ENCODE results near the gene NELL1.

NELL1 gene

GRCh38 chr11:20795005-20795404 lies 125.6 kb downstream of the NELL1 start:
- Histone ChIP-seq H3K27me3 (ENCODE audit: control insufficient read depth in 1 of 2, insufficient read depth in 2 of 2, low read length in 2 of 2) (no peaks in the 10 kb centered on the region), H3K4me1 (ENCODE audit: control insufficient read depth in 1 of 2, insufficient read depth in 2 of 2, low read length in 2 of 2) (no peaks in the 10 kb centered on the region), H3K36me3 (ENCODE audit: control insufficient read depth in 1 of 2, insufficient read depth in 2 of 2, low read length in 2 of 2) (no peaks in the 10 kb centered on the region), H3K4me3 (ENCODE audit: low read depth in 1 of 2, low read length in 2 of 2) (no peak overlapping the region), H3K9ac (ENCODE audit: low read depth in 1 of 2, low read length in 2 of 2) (no peak overlapping the region), H3K9me3 (ENCODE audit: control insufficient read depth in 1 of 2, low read length in 2 of 2) (no peaks in the 10 kb centered on the region), H3K27ac (ENCODE audit: low read depth, low read length) (no peak overlapping the region)

DNA sequence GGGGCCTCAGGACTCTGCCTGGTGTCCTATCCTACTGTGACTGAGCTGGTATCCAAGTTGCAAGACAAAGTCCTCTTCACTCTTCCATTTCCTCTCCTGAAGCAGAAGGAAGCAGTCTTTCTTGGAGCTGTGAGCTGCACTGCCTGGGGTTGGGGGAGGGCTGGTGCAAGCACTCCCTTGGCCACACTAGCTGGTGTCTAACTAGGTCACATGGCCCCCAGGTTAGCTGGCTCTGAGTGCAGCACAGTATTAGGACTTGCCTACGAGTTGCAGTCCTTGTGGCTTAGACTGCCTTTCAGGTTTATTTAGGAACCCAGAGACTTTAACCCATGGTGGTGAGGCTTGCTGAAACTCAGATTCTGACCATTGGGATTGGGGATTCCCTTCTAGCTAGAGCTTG lies 138.9 kb downstream of the NELL1 start:
- no peaks in the 10 kb centered on the region for H3K36me3 ChIP-seq (ENCODE audit: control insufficient read depth in 1 of 2, insufficient read depth in 2 of 2, low read length in 2 of 2)
- H3K27me3 ChIP-seq (ENCODE audit: control insufficient read depth in 1 of 2, insufficient read depth in 2 of 2, low read length in 2 of 2), result no peaks in the 10 kb centered on the region
- H3K9me3 ChIP-seq (ENCODE audit: control insufficient read depth in 1 of 2, low read length in 2 of 2), result peaks cover 0 to 5% of the 10 kb centered on the region in 2 donors
- no peak overlapping the region for H3K4me3 ChIP-seq (ENCODE audit: low read depth in 1 of 2, low read length in 2 of 2)
- no peaks in the 10 kb centered on the region for H3K4me1 ChIP-seq (ENCODE audit: control insufficient read depth in 1 of 2, insufficient read depth in 2 of 2, low read length in 2 of 2)
- no peak overlapping the region for H3K9ac ChIP-seq (ENCODE audit: low read depth in 1 of 2, low read length in 2 of 2)
- no peak overlapping the region for H3K27ac ChIP-seq (ENCODE audit: low read depth, low read length)

- no peak overlapping the region for H3K9ac ChIP-seq (ENCODE audit: low read depth in 1 of 2, low read length in 2 of 2)
- no peaks in the 10 kb centered on the region for H3K36me3 ChIP-seq (ENCODE audit: control insufficient read depth in 1 of 2, insufficient read depth in 2 of 2, low read length in 2 of 2)
- no peaks in the 10 kb centered on the region for H3K4me1 ChIP-seq (ENCODE audit: control insufficient read depth in 1 of 2, insufficient read depth in 2 of 2, low read length in 2 of 2)
These were observed 151.7 kb downstream of the NELL1 start for GRCh38 chr11:20821046-20821445.

GRCh38 chr11:20821470-20821869 lies 152.1 kb downstream of the NELL1 start:
- Histone ChIP-seq H3K4me3 (ENCODE audit: low read depth in 1 of 2, low read length in 2 of 2) (no peak overlapping the region), H3K9ac (ENCODE audit: low read depth in 1 of 2, low read length in 2 of 2) (no peak overlapping the region), H3K9me3 (ENCODE audit: control insufficient read depth in 1 of 2, low read length in 2 of 2) (no peaks in the 10 kb centered on the region), H3K36me3 (ENCODE audit: control insufficient read depth in 1 of 2, insufficient read depth in 2 of 2, low read length in 2 of 2) (no peaks in the 10 kb centered on the region), H3K27ac (ENCODE audit: low read depth, low read length) (no peak overlapping the region), H3K27me3 (ENCODE audit: control insufficient read depth in 1 of 2, insufficient read depth in 2 of 2, low read length in 2 of 2) (no peaks in the 10 kb centered on the region), H3K4me1 (ENCODE audit: control insufficient read depth in 1 of 2, insufficient read depth in 2 of 2, low read length in 2 of 2) (no peaks in the 10 kb centered on the region)

More at GRCh38 chr11:20821046-20821445, 151.7 kb downstream of the NELL1 start:
- no peak overlapping the region for H3K27ac ChIP-seq (ENCODE audit: low read depth, low read length)
- no peaks in the 10 kb centered on the region for H3K9me3 ChIP-seq (ENCODE audit: control insufficient read depth in 1 of 2, low read length in 2 of 2)
- no peak overlapping the region for H3K4me3 ChIP-seq (ENCODE audit: low read depth in 1 of 2, low read length in 2 of 2)
- H3K27me3 ChIP-seq (ENCODE audit: control insufficient read depth in 1 of 2, insufficient read depth in 2 of 2, low read length in 2 of 2), result no peaks in the 10 kb centered on the region

DNA sequence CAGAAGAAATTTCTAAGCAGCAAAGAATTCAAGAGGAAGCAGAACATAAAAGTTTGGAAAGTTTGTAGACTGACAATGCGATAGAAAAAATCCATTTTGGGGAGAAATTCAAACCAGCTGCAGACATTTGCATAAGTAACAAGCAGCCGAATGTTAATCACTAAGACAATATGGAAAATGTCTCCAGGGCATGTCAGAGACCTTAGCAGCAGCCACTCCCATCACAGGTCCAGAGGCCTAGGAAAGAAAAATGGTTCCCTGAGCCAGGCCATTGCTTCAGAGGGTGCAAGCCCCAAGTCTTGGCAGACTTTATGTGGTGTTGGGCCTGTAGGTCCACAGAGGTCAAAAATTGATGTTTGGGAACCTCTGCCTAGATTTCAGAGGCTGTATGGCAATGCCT lies 155.4 kb downstream of the NELL1 start:
- Histone ChIP-seq H3K4me1 (ENCODE audit: control insufficient read depth in 1 of 2, insufficient read depth in 2 of 2, low read length in 2 of 2) (no peaks in the 10 kb centered on the region), H3K9ac (ENCODE audit: low read depth in 1 of 2, low read length in 2 of 2) (no peak overlapping the region), H3K36me3 (ENCODE audit: control insufficient read depth in 1 of 2, insufficient read depth in 2 of 2, low read length in 2 of 2) (no peaks in the 10 kb centered on the region), H3K9me3 (ENCODE audit: control insufficient read depth in 1 of 2, low read length in 2 of 2) (no peaks in the 10 kb centered on the region), H3K27me3 (ENCODE audit: control insufficient read depth in 1 of 2, insufficient read depth in 2 of 2, low read length in 2 of 2) (no peaks in the 10 kb centered on the region), H3K4me3 (ENCODE audit: low read depth in 1 of 2, low read length in 2 of 2) (no peak overlapping the region), H3K27ac (ENCODE audit: low read depth, low read length) (no peak overlapping the region)

GRCh38 chr11:20835561-20835960 lies 166.2 kb downstream of the NELL1 start:
- Histone ChIP-seq H3K4me1 (ENCODE audit: control insufficient read depth in 1 of 2, insufficient read depth in 2 of 2, low read length in 2 of 2) (no peaks in the 10 kb centered on the region), H3K27me3 (ENCODE audit: control insufficient read depth in 1 of 2, insufficient read depth in 2 of 2, low read length in 2 of 2) (no peaks in the 10 kb centered on the region), H3K4me3 (ENCODE audit: low read depth in 1 of 2, low read length in 2 of 2) (no peak overlapping the region), H3K27ac (ENCODE audit: low read depth, low read length) (no peak overlapping the region), H3K9ac (ENCODE audit: low read depth in 1 of 2, low read length in 2 of 2) (no peak overlapping the region), H3K9me3 (ENCODE audit: control insufficient read depth in 1 of 2, low read length in 2 of 2) (no peaks in the 10 kb centered on the region), H3K36me3 (ENCODE audit: control insufficient read depth in 1 of 2, insufficient read depth in 2 of 2, low read length in 2 of 2) (no peaks in the 10 kb centered on the region)

DNA sequence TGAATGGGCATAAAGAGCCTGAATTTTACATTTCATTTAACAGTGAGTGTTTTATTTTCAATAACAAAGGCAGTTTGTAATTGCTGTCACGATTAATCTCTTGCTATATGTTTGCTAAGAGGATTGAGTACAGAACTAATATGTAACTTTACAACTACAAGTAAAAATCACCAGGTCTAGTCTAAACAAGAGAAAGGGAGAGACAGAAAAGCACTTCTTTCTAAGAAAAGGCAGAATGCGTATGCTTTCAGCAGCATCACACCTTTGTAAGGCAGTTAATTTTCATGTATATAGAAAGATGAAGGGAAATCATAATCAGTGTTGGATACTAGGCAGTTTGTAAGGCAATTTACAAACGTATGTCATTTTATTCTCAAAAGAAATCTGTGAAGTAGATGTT lies 169.8 kb downstream of the NELL1 start:
- Histone ChIP-seq H3K4me1 (ENCODE audit: control insufficient read depth in 1 of 2, insufficient read depth in 2 of 2, low read length in 2 of 2) (no peaks in the 10 kb centered on the region), H3K36me3 (ENCODE audit: control insufficient read depth in 1 of 2, insufficient read depth in 2 of 2, low read length in 2 of 2) (no peaks in the 10 kb centered on the region), H3K27ac (ENCODE audit: low read depth, low read length) (no peak overlapping the region), H3K9me3 (ENCODE audit: control insufficient read depth in 1 of 2, low read length in 2 of 2) (no peaks in the 10 kb centered on the region), H3K27me3 (ENCODE audit: control insufficient read depth in 1 of 2, insufficient read depth in 2 of 2, low read length in 2 of 2) (no peaks in the 10 kb centered on the region), H3K4me3 (ENCODE audit: low read depth in 1 of 2, low read length in 2 of 2) (no peak overlapping the region), H3K9ac (ENCODE audit: low read depth in 1 of 2, low read length in 2 of 2) (no peak overlapping the region)

DNA sequence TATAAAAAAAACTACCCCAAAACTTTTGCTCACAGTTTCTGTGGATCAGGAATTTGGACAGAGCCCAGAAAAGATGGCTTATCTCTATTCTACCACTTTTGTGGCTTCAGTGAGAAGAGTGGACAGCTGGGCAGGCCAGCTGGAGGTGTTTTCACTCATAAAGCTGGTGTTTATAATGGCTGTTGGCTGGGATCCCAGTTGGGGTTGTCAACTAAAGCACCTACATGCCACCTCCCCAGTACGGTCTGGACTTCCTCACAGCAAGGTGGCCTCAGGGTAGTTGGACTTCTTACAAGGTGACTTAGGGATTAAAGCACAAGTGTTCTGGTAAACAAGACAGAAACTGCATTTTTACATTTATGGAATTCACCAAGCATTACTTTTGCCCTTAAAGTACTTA lies 171.0 kb downstream of the NELL1 start:
- H3K4me1 ChIP-seq (ENCODE audit: control insufficient read depth in 1 of 2, insufficient read depth in 2 of 2, low read length in 2 of 2), result no peaks in the 10 kb centered on the region
- no peak overlapping the region for H3K9ac ChIP-seq (ENCODE audit: low read depth in 1 of 2, low read length in 2 of 2)
- no peaks in the 10 kb centered on the region for H3K27me3 ChIP-seq (ENCODE audit: control insufficient read depth in 1 of 2, insufficient read depth in 2 of 2, low read length in 2 of 2)
- no peak overlapping the region for H3K4me3 ChIP-seq (ENCODE audit: low read depth in 1 of 2, low read length in 2 of 2)
- no peaks in the 10 kb centered on the region for H3K36me3 ChIP-seq (ENCODE audit: control insufficient read depth in 1 of 2, insufficient read depth in 2 of 2, low read length in 2 of 2)
- H3K27ac ChIP-seq (ENCODE audit: low read depth, low read length), result no peak overlapping the region
- no peaks in the 10 kb centered on the region for H3K9me3 ChIP-seq (ENCODE audit: control insufficient read depth in 1 of 2, low read length in 2 of 2)

DNA sequence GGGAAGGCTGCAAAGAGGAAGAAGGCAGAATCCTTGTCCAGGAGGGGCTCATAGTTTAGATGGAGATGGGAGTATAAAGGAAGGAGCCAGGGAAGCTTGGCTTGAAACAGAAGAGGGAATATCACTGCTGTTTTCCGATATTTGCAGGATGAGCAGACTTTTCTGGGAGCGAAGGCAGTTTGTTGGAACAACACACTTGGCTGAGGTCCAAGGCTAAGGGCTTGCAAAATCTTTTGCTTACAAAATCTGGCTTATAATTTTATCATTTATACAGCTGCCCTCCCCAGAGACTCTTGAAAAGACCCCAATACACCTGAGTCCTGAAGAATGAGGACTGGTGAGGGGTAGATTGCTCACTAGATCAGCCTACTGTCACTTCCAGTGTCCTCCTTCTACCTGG lies 174.8 kb downstream of the NELL1 start:
- Histone ChIP-seq H3K9ac (ENCODE audit: low read depth in 1 of 2, low read length in 2 of 2) (no peak overlapping the region), H3K4me3 (ENCODE audit: low read depth in 1 of 2, low read length in 2 of 2) (no peak overlapping the region), H3K4me1 (ENCODE audit: control insufficient read depth in 1 of 2, insufficient read depth in 2 of 2, low read length in 2 of 2) (no peaks in the 10 kb centered on the region)

GRCh38 chr11:20844630-20845029 lies 175.2 kb downstream of the NELL1 start:
- Histone ChIP-seq H3K36me3 (ENCODE audit: control insufficient read depth in 1 of 2, insufficient read depth in 2 of 2, low read length in 2 of 2) (no peaks in the 10 kb centered on the region), H3K4me3 (ENCODE audit: low read depth in 1 of 2, low read length in 2 of 2) (no peak overlapping the region)

More for the DNA sequence above, 174.8 kb downstream of the NELL1 start:
- H3K9me3 ChIP-seq (ENCODE audit: control insufficient read depth in 1 of 2, low read length in 2 of 2), result no peaks in the 10 kb centered on the region
- no peaks in the 10 kb centered on the region for H3K36me3 ChIP-seq (ENCODE audit: control insufficient read depth in 1 of 2, insufficient read depth in 2 of 2, low read length in 2 of 2)
- no peak overlapping the region for H3K27ac ChIP-seq (ENCODE audit: low read depth, low read length)
- no peaks in the 10 kb centered on the region for H3K27me3 ChIP-seq (ENCODE audit: control insufficient read depth in 1 of 2, insufficient read depth in 2 of 2, low read length in 2 of 2)

More at GRCh38 chr11:20844630-20845029, 175.2 kb downstream of the NELL1 start:
- H3K27me3 ChIP-seq (ENCODE audit: control insufficient read depth in 1 of 2, insufficient read depth in 2 of 2, low read length in 2 of 2), result no peaks in the 10 kb centered on the region
- H3K9me3 ChIP-seq (ENCODE audit: control insufficient read depth in 1 of 2, low read length in 2 of 2), result no peaks in the 10 kb centered on the region
- H3K27ac ChIP-seq (ENCODE audit: low read depth, low read length), result no peak overlapping the region
- H3K4me1 ChIP-seq (ENCODE audit: control insufficient read depth in 1 of 2, insufficient read depth in 2 of 2, low read length in 2 of 2), result no peaks in the 10 kb centered on the region
- no peak overlapping the region for H3K9ac ChIP-seq (ENCODE audit: low read depth in 1 of 2, low read length in 2 of 2)

Measured in duodenal mucosa (tissue), 2 donors.